H1 (cell line): ENCODE data around the gene GALNT18. TPM values are rescaled to one million over a fixed set of nuclear protein-coding genes. Genes with fewer than 3 reads are reported as not detected.

Experiments
- CTCF ChIA-PET: fragments of 300-600 bp; sonication (Branson Sonifier 250); formaldehyde crosslinking; loops from one replicate; lab custom pipeline; 2021; ENCODE audit not compliant: partially characterized antibody; lab: Charles Lee
- POLR2A ChIA-PET: fragments of 300-600 bp; sonication (Branson Sonifier 250); formaldehyde crosslinking; loops from one replicate; lab custom pipeline; 2021; ENCODE audit warnings: inconsistent platforms; ENCODE audit not compliant: partially characterized antibody; lab: Charles Lee
- DNase-seq, 2 experiments: peaks; one replicate each; pipeline versions ENCODE4 v3.0.0 to v3.0.0-alpha.2; 2010 to 2022; ENCODE audit warnings: low spot score in 2 of 2, low read depth in 1 of 2, mixed read lengths in 1 of 2
- FAIRE-seq: peaks from 2 replicates; lab custom pipeline; 2011; peaks lifted over from hg19 to GRCh38; lab: Jason Lieb, UNC
- H2AFZ ChIP-seq: 2 replicates; pipeline ENCODE4 v1.8.1; 2012; ENCODE audit warnings: low read length, inconsistent platforms
- H2AK5ac ChIP-seq: 2 replicates; pipeline ENCODE4 v1.6.1; 2013; ENCODE audit warnings: low read depth, low read length
- H2BK120ac ChIP-seq: replicated peaks from 2 replicates; pipeline ENCODE3; 2013; ENCODE audit warnings: low read depth, low read length, inconsistent platforms
- H2BK12ac ChIP-seq: 2 replicates; pipeline ENCODE4 v1.6.1; 2013; ENCODE audit warnings: low read depth, low read length
- H2BK15ac ChIP-seq: 2 replicates; pipeline ENCODE4 v1.6.1; 2013; ENCODE audit warnings: low read length
- H2BK20ac ChIP-seq: 2 replicates; pipeline ENCODE4 v1.6.1; 2013; ENCODE audit warnings: low read length
- H2BK5ac ChIP-seq: 2 replicates; pipeline ENCODE4 v1.6.1; 2013; ENCODE audit warnings: low read depth, low read length
- H3K14ac ChIP-seq: 2 replicates; pipeline ENCODE4 v1.6.1; 2013; ENCODE audit warnings: inconsistent platforms; ENCODE audit not compliant: insufficient read length
- H3K18ac ChIP-seq: 2 replicates; pipeline ENCODE4 v1.6.1; 2013; ENCODE audit warnings: low read length; ENCODE audit errors: extremely low read depth
- H3K23ac ChIP-seq: 2 replicates; pipeline ENCODE4 v1.6.1; 2013; ENCODE audit warnings: inconsistent platforms; ENCODE audit not compliant: insufficient read length
- H3K23me2 ChIP-seq: 2 replicates; pipeline ENCODE4 v1.6.1; 2013; ENCODE audit warnings: low read depth, low read length
- H3K27ac ChIP-seq: 2 replicates; pipeline ENCODE4 v1.6.1; 2011; ENCODE audit warnings: low read depth, low read length, inconsistent platforms
- H3K27me3 ChIP-seq, 4 experiments: replicated peaks in 1 of 4; 1 replicate in 1 of 4; 2 replicates in 3 of 4; pipeline versions ENCODE4 v1.6.1 to v1.8.1; 2011 to 2013; ENCODE audit warnings: low read length in 3 of 4, mild to moderate bottlenecking in 3 of 4, inconsistent platforms in 2 of 4, mixed read lengths in 2 of 4, moderate library complexity in 1 of 4; ENCODE audit not compliant: control insufficient read depth in 3 of 4, insufficient read depth in 3 of 4; ENCODE audit errors: extremely low read depth in 1 of 4
- H3K36me3 ChIP-seq, 4 experiments: 2 replicates each; pipeline versions ENCODE4 v1.6.1 to v1.8.1; 2011 to 2013; ENCODE audit warnings: mild to moderate bottlenecking in 4 of 4, low read length in 3 of 4, moderate library complexity in 2 of 4, control low read depth in 1 of 4, inconsistent platforms in 1 of 4; ENCODE audit not compliant: insufficient read depth in 4 of 4, control insufficient read depth in 2 of 4
- H3K4ac ChIP-seq: replicated peaks from 2 replicates; pipeline ENCODE3; 2013; ENCODE audit warnings: low read length, low read depth, mixed read lengths, inconsistent platforms; ENCODE audit not compliant: insufficient read length
- H3K4me1 ChIP-seq, 4 experiments: replicated peaks in 1 of 4; 1 replicate in 1 of 4; 2 replicates in 3 of 4; pipeline versions ENCODE4 v1.6.1 to v1.8.1; 2011 to 2013; ENCODE audit warnings: low read length in 3 of 4, inconsistent platforms in 2 of 4, mixed read lengths in 1 of 4; ENCODE audit not compliant: insufficient read depth in 4 of 4, control insufficient read depth in 3 of 4
- H3K4me2 ChIP-seq, 2 experiments: 2 replicates each; pipeline versions ENCODE4 v1.6.1 to v1.8.1; 2011 to 2013; ENCODE audit warnings: low read depth in 2 of 2, low read length in 2 of 2, control low read depth in 1 of 2, inconsistent platforms in 1 of 2, mild to moderate bottlenecking in 1 of 2; ENCODE audit not compliant: insufficient read depth in 1 of 2
- H3K4me3 ChIP-seq, 4 experiments: fragments of 200-600, 300-600 bp in 1 of 4; sonication (generic), shearing (Covaris generic), sonication (Bioruptor Twin) in 1 of 4; 2 replicates each; pipeline versions ENCODE4 v1.5.1 to v1.8.1; 2011 to 2016; ENCODE audit warnings: low read length in 4 of 4, low read depth in 3 of 4, control low read depth in 2 of 4, inconsistent platforms in 2 of 4, mild to moderate bottlenecking in 2 of 4, mixed read lengths in 1 of 4, moderate library complexity in 1 of 4; ENCODE audit not compliant: insufficient read depth in 2 of 4; ENCODE audit errors: extremely low read depth in 1 of 4
- H3K56ac ChIP-seq: replicated peaks from 2 replicates; pipeline ENCODE3; 2013; ENCODE audit warnings: low read depth, mild to moderate bottlenecking, mixed read lengths, low read length, inconsistent platforms; ENCODE audit not compliant: insufficient read length
- H3K79me1 ChIP-seq: 2 replicates; pipeline ENCODE4 v1.6.1; 2013; ENCODE audit warnings: low read depth, low read length, control low read depth
- H3K79me2 ChIP-seq, 2 experiments: 2 replicates each; pipeline versions ENCODE4 v1.6.1 to v1.8.1; 2012 to 2013; ENCODE audit warnings: low read length in 2 of 2, mild to moderate bottlenecking in 2 of 2, inconsistent platforms in 1 of 2; ENCODE audit not compliant: insufficient read depth in 2 of 2, control insufficient read depth in 1 of 2
- H3K9ac ChIP-seq, 4 experiments: replicated peaks in 1 of 4; 1 replicate in 1 of 4; 2 replicates in 3 of 4; pipeline versions ENCODE4 v1.6.1 to v1.8.1; 2011 to 2013; ENCODE audit warnings: low read depth in 3 of 4, low read length in 3 of 4, control low read depth in 2 of 4, mild to moderate bottlenecking in 2 of 4, moderate library complexity in 2 of 4, inconsistent platforms in 1 of 4; ENCODE audit errors: extremely low read depth in 1 of 4
- H3K9me3 ChIP-seq, 2 experiments: 2 replicates each; pipeline versions ENCODE4 v1.6.1 to v1.8.1; 2012 to 2013; ENCODE audit warnings: mild to moderate bottlenecking in 2 of 2, moderate library complexity in 2 of 2, control low read depth in 1 of 2, inconsistent platforms in 1 of 2, low read depth in 1 of 2, low read length in 1 of 2, mixed read lengths in 1 of 2; ENCODE audit not compliant: insufficient read depth in 2 of 2
- H4K20me1 ChIP-seq, 2 experiments: replicated peaks in 1 of 2; 2 replicates each; pipeline versions ENCODE3 to v1.8.1; 2011 to 2013; ENCODE audit warnings: inconsistent platforms in 2 of 2, low read length in 2 of 2, mild to moderate bottlenecking in 1 of 2; ENCODE audit not compliant: insufficient read depth in 2 of 2, control insufficient read depth in 1 of 2
- H4K5ac ChIP-seq: 2 replicates; pipeline ENCODE4 v1.6.1; 2013; ENCODE audit warnings: low read length, low read depth, mixed read lengths, inconsistent platforms; ENCODE audit not compliant: insufficient read length
- H4K8ac ChIP-seq: 2 replicates; pipeline ENCODE4 v1.8.0; 2013; ENCODE audit warnings: mild to moderate bottlenecking, moderate library complexity, low read length, inconsistent platforms; ENCODE audit not compliant: insufficient read depth; ENCODE audit errors: extremely low read depth
- H4K91ac ChIP-seq: replicated peaks from 2 replicates; pipeline ENCODE3; 2013; ENCODE audit warnings: low read length, mixed read lengths, inconsistent platforms; ENCODE audit not compliant: insufficient read length
- CBX5 ChIP-seq: fragments of 300-800, 300-1000 bp; sonication (generic); IDR thresholded peaks from 2 replicates; pipeline ENCODE4 v1.7.1; 2016; ENCODE audit warnings: antibody characterized with exemption, low read length, low read depth
- CBX8 ChIP-seq: fragments of 300-800, 300-1000 bp; sonication (generic); IDR thresholded peaks from 2 replicates; pipeline ENCODE4 v1.7.1; 2016; ENCODE audit warnings: low read depth, low read length, borderline replicate concordance
- FOSL1 ChIP-seq: IDR thresholded peaks from 2 replicates; pipeline ENCODE4 v1.6.1; 2011; ENCODE audit warnings: mild to moderate bottlenecking, low read depth, low read length, moderate library complexity; ENCODE audit not compliant: insufficient read depth
- HDAC6 ChIP-seq: IDR thresholded peaks from one replicate; pipeline ENCODE4 v1.7.1; 2012; ENCODE audit warnings: low read depth, mild to moderate bottlenecking, inconsistent platforms, low read length, moderate library complexity
- POLR2AphosphoS5 ChIP-seq: IDR thresholded peaks from 2 replicates; pipeline ENCODE4 v1.6.1; 2011; ENCODE audit warnings: low read depth, low read length
- POU5F1 ChIP-seq: IDR thresholded peaks from 2 replicates; pipeline ENCODE4 v1.6.1; 2011; ENCODE audit warnings: low read depth, mild to moderate bottlenecking, low read length, moderate library complexity
- RXRA ChIP-seq: IDR thresholded peaks from 2 replicates; pipeline ENCODE4 v1.6.1; 2011; ENCODE audit warnings: low read depth, mild to moderate bottlenecking, low read length, moderate library complexity; ENCODE audit not compliant: insufficient read depth
- SP4 ChIP-seq: IDR thresholded peaks from 2 replicates; pipeline ENCODE4 v1.6.1; 2012; ENCODE audit warnings: low read length, inconsistent platforms
- SUZ12 ChIP-seq: fragments of 200-600 bp; sonication (generic); IDR thresholded peaks from 2 replicates; pipeline ENCODE4 v1.6.1; 2012; ENCODE audit warnings: mild to moderate bottlenecking, inconsistent platforms, low read length, moderate library complexity, mixed read lengths
- TAF7 ChIP-seq: optimal IDR thresholded peaks from 2 replicates; pipeline ENCODE3; 2011; ENCODE audit warnings: low read depth, mild to moderate bottlenecking, inconsistent platforms, low read length, moderate library complexity, borderline replicate concordance
- TBP ChIP-seq: IDR thresholded peaks from 2 replicates; pipeline ENCODE4 v1.6.1; 2011; ENCODE audit warnings: low read depth, low read length, improper control_type of control experiment
- WGBS, 2 experiments: shearing (Covaris generic) in 1 of 2; methylation state at CpG; one replicate each; pipeline versions ENCODE4 v1.1.6 to v1.1.7; 2013 to 2015; ENCODE audit warnings: low lambda C conversion rate in 2 of 2, mixed read lengths in 2 of 2, inconsistent platforms in 1 of 2, low coverage in 1 of 2, missing lambda C conversion rate in 1 of 2; ENCODE audit not compliant: insufficient replicate concordance in 2 of 2, insufficient coverage in 1 of 2, insufficient read length in 1 of 2; ENCODE audit errors: extremely low coverage in 1 of 2, missing lambda C conversion rate in 1 of 2; 5-methylcytosine and 5-hydroxymethylcytosine counted together
- polyA plus RNA-seq, 7 experiments: library from polyadenylated mRNA; depleted of rRNA in 3 of 7; stranded (reverse) in 5 of 7; unstranded in 2 of 7; fragments of >200 nt in 5 of 7; fragments of 200-250 nt in 2 of 7; gene quantifications; 1 replicate in 5 of 7; 2 replicates in 1 of 7; 4 replicates in 1 of 7; pipeline versions ENCODE4 v1.2.1 to v1.2.3, GENCODE V29; 2011 to 2013; ENCODE audit warnings: missing spikeins in 2 of 7, mixed read lengths in 2 of 7
- total RNA-seq: library from RNA; stranded (reverse); fragmentation: NEBNext Ultra II Directional; extraction: Animal tissue kit (Norgen Biotek cat#: 25700); gene quantifications from 2 replicates; pipeline ENCODE4 v1.2.1, GENCODE V29; 2021

Gene GALNT18
- total and polyA plus RNA-seq, 2 of the 8 experiments (the other 6 are each of a cell fraction or from before 2014, with no cell fraction given): 6.0 to 9.4 TPM

DNA sequence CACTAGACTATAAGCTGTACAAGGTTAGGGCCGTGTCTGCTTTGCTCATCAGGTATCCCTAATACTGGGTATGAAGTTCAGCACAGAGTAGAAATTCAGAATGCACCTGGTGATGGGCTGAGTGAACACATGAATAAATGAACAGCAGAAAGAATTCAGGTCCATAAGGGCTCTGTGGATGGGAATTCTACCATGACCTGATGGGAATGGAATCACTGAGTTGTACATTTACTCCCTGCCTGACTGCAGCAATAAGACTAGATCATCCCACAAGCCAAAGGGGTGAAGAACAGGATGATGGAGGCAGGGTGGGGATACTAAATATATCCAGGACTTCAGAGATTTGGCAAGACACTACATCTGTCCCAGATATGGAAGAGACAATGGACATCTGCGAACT is 182.2 kb downstream of the GALNT18 start:
- H3K9me3 ChIP-seq: no peaks in the 10 kb centered on the region

More for the DNA sequence above, 182.2 kb downstream of the GALNT18 start:
- no peaks in the 10 kb centered on the region for H3K23me2 ChIP-seq
- H3K27me3 ChIP-seq: no peaks in the 10 kb centered on the region
- no peak overlapping the region for H3K14ac ChIP-seq
- no peak for DNase-seq
- H3K79me1 ChIP-seq: no peaks in the 10 kb centered on the region
- TF ChIP-seq TAF7: no peak
- no peak for TF ChIP-seq SUZ12
- no peak for TF ChIP-seq POU5F1
- no peak for TF ChIP-seq TBP
- TF ChIP-seq CBX8: no peak
- TF ChIP-seq POLR2AphosphoS5: no peak
- no peak for TF ChIP-seq FOSL1
- no peak for TF ChIP-seq RXRA
- TF ChIP-seq CBX5: no peak
- TF ChIP-seq SP4: no peak
- no peak for TF ChIP-seq HDAC6
- H3K18ac ChIP-seq: no peak overlapping the region
- no peak overlapping the region for H3K4me3 ChIP-seq
- peak overlapping the region; percentile 68; the same call in 1 of the 2 replicates for H2BK12ac ChIP-seq
- no peak overlapping the region for H2AK5ac ChIP-seq
- no peaks in the 10 kb centered on the region for H3K36me3 ChIP-seq
- H3K9ac ChIP-seq: no peak overlapping the region
- H3K23ac ChIP-seq: no peak overlapping the region
- H2BK120ac ChIP-seq: no peak overlapping the region
- no peaks in the 10 kb centered on the region for H3K79me2 ChIP-seq
- no peak overlapping the region for H3K27ac ChIP-seq
- ChIA-PET POLR2A (interaction anchor here (0.6 kb wide), 1 partner anchor 98 kb away, joined by 3 read pairs; no protein-coding TSS in a partner anchor), CTCF (interaction anchor here (1.3 kb wide), 1 partner anchor 48 kb away, joined by 4 read pairs; no protein-coding TSS in a partner anchor)
- peaks cover 0 to 3% (median 0%) of the 10 kb centered on the region in 4 experiments; a peak in 3 of 7 replicates for H3K4me1 ChIP-seq
- no peak for FAIRE-seq
- no peak overlapping the region for H3K56ac ChIP-seq
- H2AFZ ChIP-seq: no peak overlapping the region
- H3K4ac ChIP-seq: no peak overlapping the region
- H2BK15ac ChIP-seq: no peak overlapping the region
- no peaks in the 10 kb centered on the region for H4K20me1 ChIP-seq
- H2BK5ac ChIP-seq: peak overlapping the region; percentile 67; the same call in 1 of the 2 replicates
- no peak overlapping the region for H4K91ac ChIP-seq
- H4K8ac ChIP-seq: no peak overlapping the region
- no peak overlapping the region for H4K5ac ChIP-seq
- no peak overlapping the region for H2BK20ac ChIP-seq
- 91% methylated on average over 2 of the region's 2 CpGs; no CpG with 5 or more reads in 1 of the 2 experiments for WGBS, 2 experiments
- H3K4me2 ChIP-seq: no peak overlapping the region
